WTC11 (cell line): ENCODE results near the gene CCDC50. TPM values are rescaled to one million over a fixed set of nuclear protein-coding genes. Genes with fewer than 3 reads are reported as not detected.

Experiments
- ATAC-seq: fragments of 200-7000 bp; cut with Tn5 transposase; 2 replicates; pipeline ENCODE4 v1.10.0; 2021; ENCODE audit warnings: mild to moderate bottlenecking, moderate library complexity
- CTCF ChIA-PET: fragments of 300-600 bp; sonication (Branson Sonifier 250); formaldehyde crosslinking; loops from one replicate; lab custom pipeline; 2021; ENCODE audit warnings: antibody characterized with exemption; lab: Charles Lee
- POLR2A ChIA-PET: fragments of 350-600 bp; sonication (Branson Sonifier 250); formaldehyde crosslinking; loops from one replicate; lab custom pipeline; 2021; ENCODE audit warnings: antibody characterized with exemption; lab: Charles Lee
- DNase-seq: peaks from one replicate; pipeline ENCODE4 v3.0.0; 2021; ENCODE audit warnings: low spot score
- H3K27ac Mint-ChIP-seq: 2 replicates; pipeline ENCODE4 v1.8.0; 2021; ENCODE audit warnings: mixed read lengths
- H3K27me3 Mint-ChIP-seq: 2 replicates; pipeline ENCODE4 v1.8.0; 2021; ENCODE audit warnings: low read depth, mild to moderate bottlenecking, moderate library complexity, mixed read lengths
- H3K36me3 Mint-ChIP-seq: 2 replicates; pipeline ENCODE4 v1.8.0; 2021; ENCODE audit warnings: mixed read lengths
- H3K4me1 Mint-ChIP-seq: 2 replicates; pipeline ENCODE4 v1.8.0; 2022; ENCODE audit warnings: mixed read lengths
- H3K4me3 Mint-ChIP-seq: 2 replicates; pipeline ENCODE4 v1.8.0; 2021; ENCODE audit warnings: mild to moderate bottlenecking, moderate library complexity, mixed read lengths
- H3K9me3 Mint-ChIP-seq: 2 replicates; pipeline ENCODE4 v1.8.0; 2021; ENCODE audit warnings: mixed read lengths
- ATF1 ChIP-seq: sonication (generic); formaldehyde crosslinking; IDR thresholded peaks from 2 replicates; pipeline ENCODE4 v1.8.1; 2023; ENCODE audit warnings: mild to moderate bottlenecking, moderate library complexity, missing genetic modification reagents
- FOXK1 ChIP-seq: sonication (generic); formaldehyde crosslinking; IDR thresholded peaks from 2 replicates; pipeline ENCODE4 v1.8.0; 2022; ENCODE audit warnings: mild to moderate bottlenecking, moderate library complexity, missing genetic modification reagents
- FOXP1 ChIP-seq: sonication (generic); formaldehyde crosslinking; IDR thresholded peaks from 2 replicates; pipeline ENCODE4 v1.8.0; 2022; ENCODE audit warnings: missing genetic modification reagents, mild to moderate bottlenecking, moderate library complexity, borderline replicate concordance
- JUN ChIP-seq: sonication (generic); formaldehyde crosslinking; IDR thresholded peaks from 2 replicates; pipeline ENCODE4 v1.8.0; 2023; ENCODE audit warnings: mild to moderate bottlenecking, missing genetic modification reagents
- TEAD1 ChIP-seq: sonication (generic); formaldehyde crosslinking; IDR thresholded peaks from 2 replicates; pipeline ENCODE4 v1.8.0; 2022; ENCODE audit warnings: mild to moderate bottlenecking, missing genetic modification reagents
- ZBTB21 ChIP-seq: sonication (generic); formaldehyde crosslinking; IDR thresholded peaks from 2 replicates; pipeline ENCODE4 v1.8.1; 2023; ENCODE audit warnings: mild to moderate bottlenecking, missing genetic modification reagents, borderline replicate concordance
- ZNF232 ChIP-seq: sonication (generic); formaldehyde crosslinking; IDR thresholded peaks from 2 replicates; pipeline ENCODE4 v1.8.0; 2022; ENCODE audit warnings: mild to moderate bottlenecking, missing genetic modification reagents
- total RNA-seq: library from RNA; stranded (reverse); gene quantifications from 3 replicates; pipeline ENCODE4 v1.2.3, GENCODE V29; 2021
- TF ChIP-seq, protein P1 (sequence below): sonication (generic); formaldehyde crosslinking; conservative IDR thresholded peaks from 2 replicates; pipeline ENCODE4 v1.8.1; 2023; ENCODE audit warnings: mild to moderate bottlenecking, low read depth, missing genetic modification reagents, moderate library complexity
- TF ChIP-seq, protein P2 (sequence below): sonication (generic); formaldehyde crosslinking; IDR thresholded peaks from 2 replicates; pipeline ENCODE4 v1.8.0; 2022; ENCODE audit warnings: mild to moderate bottlenecking, missing genetic modification reagents
- TF ChIP-seq, protein P3 (sequence below): sonication (generic); formaldehyde crosslinking; IDR thresholded peaks from 2 replicates; pipeline ENCODE4 v1.8.0; 2023; ENCODE audit warnings: missing genetic modification reagents, mild to moderate bottlenecking, borderline replicate concordance
- TF ChIP-seq, protein P4 (sequence below): sonication (generic); formaldehyde crosslinking; IDR thresholded peaks from 2 replicates; pipeline ENCODE4 v1.8.0; 2023; ENCODE audit warnings: mild to moderate bottlenecking, missing genetic modification reagents
- TF ChIP-seq, protein P5 (sequence below): sonication (generic); formaldehyde crosslinking; IDR thresholded peaks from 2 replicates; pipeline ENCODE4 v1.8.1; 2022; ENCODE audit warnings: low read depth, missing genetic modification reagents, borderline replicate concordance
- TF ChIP-seq, protein P6 (sequence below): sonication (generic); formaldehyde crosslinking; IDR thresholded peaks from 2 replicates; pipeline ENCODE4 v1.8.0; 2023; ENCODE audit warnings: missing genetic modification reagents

The CCDC50 gene
- total RNA-seq, 1 experiment from 2014 or later = 33.1 TPM

DNA sequence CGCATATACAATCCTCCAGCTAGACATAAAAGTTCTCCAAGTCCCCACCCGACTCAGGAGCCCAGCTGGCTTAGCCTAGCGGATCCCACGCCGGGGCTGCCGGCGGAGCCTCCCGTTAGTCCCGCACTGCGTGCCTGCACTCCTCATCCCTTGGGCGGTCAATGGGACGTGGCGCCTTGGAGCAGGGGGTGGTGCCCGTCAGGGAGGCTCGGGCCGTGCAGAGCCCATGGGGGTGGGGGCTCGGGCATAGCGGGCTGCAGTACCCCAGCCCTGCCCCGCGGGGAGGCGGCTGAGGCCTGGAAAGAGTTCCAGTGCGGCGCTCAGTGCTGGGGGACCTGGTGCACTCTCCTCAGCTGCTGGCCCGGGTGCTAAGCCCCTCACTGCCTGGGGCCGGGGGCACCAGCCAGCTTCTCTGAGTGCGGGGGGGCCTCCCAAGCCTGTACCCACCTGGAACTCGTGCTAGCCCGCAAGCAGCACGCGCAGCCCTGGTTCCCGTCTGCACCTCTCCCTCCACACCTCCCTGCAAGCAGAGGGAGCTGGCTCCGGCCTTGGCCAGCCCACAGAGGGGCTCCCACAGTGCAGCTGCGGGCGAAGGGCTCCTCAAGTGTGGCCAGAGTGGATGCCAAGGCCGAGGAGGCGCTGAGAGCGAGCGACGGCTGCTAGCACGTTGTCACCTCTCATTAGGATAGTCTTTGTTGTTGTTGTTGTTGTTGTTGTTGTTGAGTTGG lies 12.2 kb upstream of the CCDC50 start:
- ChIA-PET POLR2A (no interaction called here), CTCF (no interaction called here)
- Mint-ChIP-seq H3K27ac (no peak overlapping the region), H3K36me3 (no peaks in the 10 kb centered on the region), H3K9me3 (peaks cover 6% of the 10 kb centered on the region; the same call in 1 of the 2 replicates), H3K27me3 (no peaks in the 10 kb centered on the region), H3K4me1 (no peaks in the 10 kb centered on the region), H3K4me3 (no peak overlapping the region)
- TF ChIP-seq JUN (CRISPR knock-in tag) (no peak), FOXK1 (no peak), FOXP1 (CRISPR knock-in tag) (no peak), ATF1 (no peak), TEAD1 (CRISPR knock-in tag) (no peak)
- TF ChIP-seq, protein P1, sequence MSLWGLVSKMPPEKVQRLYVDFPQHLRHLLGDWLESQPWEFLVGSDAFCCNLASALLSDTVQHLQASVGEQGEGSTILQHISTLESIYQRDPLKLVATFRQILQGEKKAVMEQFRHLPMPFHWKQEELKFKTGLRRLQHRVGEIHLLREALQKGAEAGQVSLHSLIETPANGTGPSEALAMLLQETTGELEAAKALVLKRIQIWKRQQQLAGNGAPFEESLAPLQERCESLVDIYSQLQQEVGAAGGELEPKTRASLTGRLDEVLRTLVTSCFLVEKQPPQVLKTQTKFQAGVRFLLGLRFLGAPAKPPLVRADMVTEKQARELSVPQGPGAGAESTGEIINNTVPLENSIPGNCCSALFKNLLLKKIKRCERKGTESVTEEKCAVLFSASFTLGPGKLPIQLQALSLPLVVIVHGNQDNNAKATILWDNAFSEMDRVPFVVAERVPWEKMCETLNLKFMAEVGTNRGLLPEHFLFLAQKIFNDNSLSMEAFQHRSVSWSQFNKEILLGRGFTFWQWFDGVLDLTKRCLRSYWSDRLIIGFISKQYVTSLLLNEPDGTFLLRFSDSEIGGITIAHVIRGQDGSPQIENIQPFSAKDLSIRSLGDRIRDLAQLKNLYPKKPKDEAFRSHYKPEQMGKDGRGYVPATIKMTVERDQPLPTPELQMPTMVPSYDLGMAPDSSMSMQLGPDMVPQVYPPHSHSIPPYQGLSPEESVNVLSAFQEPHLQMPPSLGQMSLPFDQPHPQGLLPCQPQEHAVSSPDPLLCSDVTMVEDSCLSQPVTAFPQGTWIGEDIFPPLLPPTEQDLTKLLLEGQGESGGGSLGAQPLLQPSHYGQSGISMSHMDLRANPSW = no peak
- ATAC-seq (no peak), DNase-seq (no peak)

DNA sequence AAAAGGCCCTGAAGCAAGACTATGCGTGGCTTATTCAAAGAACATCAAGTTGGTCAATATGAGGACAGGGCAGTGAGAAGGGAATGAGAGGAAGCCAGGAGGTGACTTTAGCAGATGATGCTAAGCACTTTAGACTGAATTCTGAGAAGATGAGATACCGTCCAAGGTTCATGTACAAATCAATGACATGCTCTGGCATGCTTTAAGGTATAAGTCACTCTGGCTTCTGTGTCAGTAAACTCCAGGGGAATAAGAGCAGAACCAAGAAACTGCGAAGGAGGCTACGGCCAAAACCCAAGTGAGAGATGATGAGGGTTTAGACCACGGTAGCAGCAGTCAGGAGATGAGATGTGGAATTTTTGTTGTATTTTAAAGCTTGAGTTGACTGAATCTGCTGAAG lies 8.9 kb upstream of the CCDC50 start:
- CTCF ChIA-PET = no interaction called here

More for the DNA sequence above, 8.9 kb upstream of the CCDC50 start:
- H3K4me3 Mint-ChIP-seq = no peak overlapping the region
- no peaks in the 10 kb centered on the region for H3K4me1 Mint-ChIP-seq
- H3K27me3 Mint-ChIP-seq = no peaks in the 10 kb centered on the region; the same call in 1 of the 2 replicates
- POLR2A ChIA-PET = no interaction called here
- peaks cover 6% of the 10 kb centered on the region; the same call in 1 of the 2 replicates for H3K9me3 Mint-ChIP-seq
- DNase-seq (no peak), ATAC-seq (no peak)
- no peaks in the 10 kb centered on the region for H3K36me3 Mint-ChIP-seq
- no peak overlapping the region for H3K27ac Mint-ChIP-seq
- TF ChIP-seq, protein P2, sequence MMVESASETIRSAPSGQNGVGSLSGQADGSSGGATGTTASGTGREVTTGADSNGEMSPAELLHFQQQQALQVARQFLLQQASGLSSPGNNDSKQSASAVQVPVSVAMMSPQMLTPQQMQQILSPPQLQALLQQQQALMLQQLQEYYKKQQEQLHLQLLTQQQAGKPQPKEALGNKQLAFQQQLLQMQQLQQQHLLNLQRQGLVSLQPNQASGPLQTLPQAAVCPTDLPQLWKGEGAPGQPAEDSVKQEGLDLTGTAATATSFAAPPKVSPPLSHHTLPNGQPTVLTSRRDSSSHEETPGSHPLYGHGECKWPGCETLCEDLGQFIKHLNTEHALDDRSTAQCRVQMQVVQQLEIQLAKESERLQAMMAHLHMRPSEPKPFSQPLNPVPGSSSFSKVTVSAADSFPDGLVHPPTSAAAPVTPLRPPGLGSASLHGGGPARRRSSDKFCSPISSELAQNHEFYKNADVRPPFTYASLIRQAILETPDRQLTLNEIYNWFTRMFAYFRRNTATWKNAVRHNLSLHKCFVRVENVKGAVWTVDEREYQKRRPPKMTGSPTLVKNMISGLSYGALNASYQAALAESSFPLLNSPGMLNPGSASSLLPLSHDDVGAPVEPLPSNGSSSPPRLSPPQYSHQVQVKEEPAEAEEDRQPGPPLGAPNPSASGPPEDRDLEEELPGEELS (CRISPR knock-in tag) = no peak
- TF ChIP-seq ZBTB21 (CRISPR knock-in tag) = no peak
- TF ChIP-seq, protein P3, sequence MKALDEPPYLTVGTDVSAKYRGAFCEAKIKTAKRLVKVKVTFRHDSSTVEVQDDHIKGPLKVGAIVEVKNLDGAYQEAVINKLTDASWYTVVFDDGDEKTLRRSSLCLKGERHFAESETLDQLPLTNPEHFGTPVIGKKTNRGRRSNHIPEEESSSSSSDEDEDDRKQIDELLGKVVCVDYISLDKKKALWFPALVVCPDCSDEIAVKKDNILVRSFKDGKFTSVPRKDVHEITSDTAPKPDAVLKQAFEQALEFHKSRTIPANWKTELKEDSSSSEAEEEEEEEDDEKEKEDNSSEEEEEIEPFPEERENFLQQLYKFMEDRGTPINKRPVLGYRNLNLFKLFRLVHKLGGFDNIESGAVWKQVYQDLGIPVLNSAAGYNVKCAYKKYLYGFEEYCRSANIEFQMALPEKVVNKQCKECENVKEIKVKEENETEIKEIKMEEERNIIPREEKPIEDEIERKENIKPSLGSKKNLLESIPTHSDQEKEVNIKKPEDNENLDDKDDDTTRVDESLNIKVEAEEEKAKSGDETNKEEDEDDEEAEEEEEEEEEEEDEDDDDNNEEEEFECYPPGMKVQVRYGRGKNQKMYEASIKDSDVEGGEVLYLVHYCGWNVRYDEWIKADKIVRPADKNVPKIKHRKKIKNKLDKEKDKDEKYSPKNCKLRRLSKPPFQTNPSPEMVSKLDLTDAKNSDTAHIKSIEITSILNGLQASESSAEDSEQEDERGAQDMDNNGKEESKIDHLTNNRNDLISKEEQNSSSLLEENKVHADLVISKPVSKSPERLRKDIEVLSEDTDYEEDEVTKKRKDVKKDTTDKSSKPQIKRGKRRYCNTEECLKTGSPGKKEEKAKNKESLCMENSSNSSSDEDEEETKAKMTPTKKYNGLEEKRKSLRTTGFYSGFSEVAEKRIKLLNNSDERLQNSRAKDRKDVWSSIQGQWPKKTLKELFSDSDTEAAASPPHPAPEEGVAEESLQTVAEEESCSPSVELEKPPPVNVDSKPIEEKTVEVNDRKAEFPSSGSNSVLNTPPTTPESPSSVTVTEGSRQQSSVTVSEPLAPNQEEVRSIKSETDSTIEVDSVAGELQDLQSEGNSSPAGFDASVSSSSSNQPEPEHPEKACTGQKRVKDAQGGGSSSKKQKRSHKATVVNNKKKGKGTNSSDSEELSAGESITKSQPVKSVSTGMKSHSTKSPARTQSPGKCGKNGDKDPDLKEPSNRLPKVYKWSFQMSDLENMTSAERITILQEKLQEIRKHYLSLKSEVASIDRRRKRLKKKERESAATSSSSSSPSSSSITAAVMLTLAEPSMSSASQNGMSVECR (CRISPR knock-in tag) = no peak
- no peak for TF ChIP-seq ATF1
- TF ChIP-seq ZNF232 (CRISPR knock-in tag) = no peak
- TF ChIP-seq, protein P1 = no peak
- TF ChIP-seq, protein P4, sequence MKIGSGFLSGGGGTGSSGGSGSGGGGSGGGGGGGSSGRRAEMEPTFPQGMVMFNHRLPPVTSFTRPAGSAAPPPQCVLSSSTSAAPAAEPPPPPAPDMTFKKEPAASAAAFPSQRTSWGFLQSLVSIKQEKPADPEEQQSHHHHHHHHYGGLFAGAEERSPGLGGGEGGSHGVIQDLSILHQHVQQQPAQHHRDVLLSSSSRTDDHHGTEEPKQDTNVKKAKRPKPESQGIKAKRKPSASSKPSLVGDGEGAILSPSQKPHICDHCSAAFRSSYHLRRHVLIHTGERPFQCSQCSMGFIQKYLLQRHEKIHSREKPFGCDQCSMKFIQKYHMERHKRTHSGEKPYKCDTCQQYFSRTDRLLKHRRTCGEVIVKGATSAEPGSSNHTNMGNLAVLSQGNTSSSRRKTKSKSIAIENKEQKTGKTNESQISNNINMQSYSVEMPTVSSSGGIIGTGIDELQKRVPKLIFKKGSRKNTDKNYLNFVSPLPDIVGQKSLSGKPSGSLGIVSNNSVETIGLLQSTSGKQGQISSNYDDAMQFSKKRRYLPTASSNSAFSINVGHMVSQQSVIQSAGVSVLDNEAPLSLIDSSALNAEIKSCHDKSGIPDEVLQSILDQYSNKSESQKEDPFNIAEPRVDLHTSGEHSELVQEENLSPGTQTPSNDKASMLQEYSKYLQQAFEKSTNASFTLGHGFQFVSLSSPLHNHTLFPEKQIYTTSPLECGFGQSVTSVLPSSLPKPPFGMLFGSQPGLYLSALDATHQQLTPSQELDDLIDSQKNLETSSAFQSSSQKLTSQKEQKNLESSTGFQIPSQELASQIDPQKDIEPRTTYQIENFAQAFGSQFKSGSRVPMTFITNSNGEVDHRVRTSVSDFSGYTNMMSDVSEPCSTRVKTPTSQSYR (CRISPR knock-in tag) = no peak
- TF ChIP-seq, protein P5, sequence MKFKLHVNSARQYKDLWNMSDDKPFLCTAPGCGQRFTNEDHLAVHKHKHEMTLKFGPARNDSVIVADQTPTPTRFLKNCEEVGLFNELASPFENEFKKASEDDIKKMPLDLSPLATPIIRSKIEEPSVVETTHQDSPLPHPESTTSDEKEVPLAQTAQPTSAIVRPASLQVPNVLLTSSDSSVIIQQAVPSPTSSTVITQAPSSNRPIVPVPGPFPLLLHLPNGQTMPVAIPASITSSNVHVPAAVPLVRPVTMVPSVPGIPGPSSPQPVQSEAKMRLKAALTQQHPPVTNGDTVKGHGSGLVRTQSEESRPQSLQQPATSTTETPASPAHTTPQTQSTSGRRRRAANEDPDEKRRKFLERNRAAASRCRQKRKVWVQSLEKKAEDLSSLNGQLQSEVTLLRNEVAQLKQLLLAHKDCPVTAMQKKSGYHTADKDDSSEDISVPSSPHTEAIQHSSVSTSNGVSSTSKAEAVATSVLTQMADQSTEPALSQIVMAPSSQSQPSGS = no peak
- TF ChIP-seq, protein P6, sequence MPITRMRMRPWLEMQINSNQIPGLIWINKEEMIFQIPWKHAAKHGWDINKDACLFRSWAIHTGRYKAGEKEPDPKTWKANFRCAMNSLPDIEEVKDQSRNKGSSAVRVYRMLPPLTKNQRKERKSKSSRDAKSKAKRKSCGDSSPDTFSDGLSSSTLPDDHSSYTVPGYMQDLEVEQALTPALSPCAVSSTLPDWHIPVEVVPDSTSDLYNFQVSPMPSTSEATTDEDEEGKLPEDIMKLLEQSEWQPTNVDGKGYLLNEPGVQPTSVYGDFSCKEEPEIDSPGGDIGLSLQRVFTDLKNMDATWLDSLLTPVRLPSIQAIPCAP (CRISPR knock-in tag) = no peak
